HG02642 (cell line): Measurements from ENCODE around the gene OSM.
"Not testable (repeated sequence)": the region's sequence is repeated elsewhere in the genome, so short reads cannot be mapped to it uniquely, and the experiment has no call there.

ENCODE experiments used
- ATAC-seq: cut with Tn5 transposase; IDR thresholded peaks from one replicate; pipeline ENCODE4 v1.9.1; 2021; ENCODE audit warnings: mild to moderate bottlenecking; ENCODE audit not compliant: unreplicated experiment, poor library complexity

The OSM gene

DNA sequence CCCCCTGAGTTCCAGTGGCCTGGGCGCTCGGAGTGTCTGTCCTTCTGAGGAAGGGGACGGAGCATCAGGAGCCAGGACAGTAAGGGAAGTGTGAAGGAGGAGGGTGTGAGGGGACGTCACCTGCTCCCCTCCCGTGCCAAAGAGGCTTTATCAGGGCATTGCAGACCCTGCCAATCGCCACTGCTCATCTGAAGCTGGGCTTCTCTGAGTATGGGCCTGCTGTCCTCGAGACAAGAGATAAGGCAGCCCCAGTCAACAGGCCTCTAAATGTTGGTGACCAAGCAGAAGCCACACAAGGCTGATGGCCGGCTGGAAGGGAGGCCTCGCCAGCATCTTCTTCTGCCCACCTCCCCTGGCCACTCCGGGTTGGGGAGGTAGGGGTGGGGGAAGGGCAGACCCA is 49.9 kb downstream of the OSM start:
- no peak for ATAC-seq

DNA sequence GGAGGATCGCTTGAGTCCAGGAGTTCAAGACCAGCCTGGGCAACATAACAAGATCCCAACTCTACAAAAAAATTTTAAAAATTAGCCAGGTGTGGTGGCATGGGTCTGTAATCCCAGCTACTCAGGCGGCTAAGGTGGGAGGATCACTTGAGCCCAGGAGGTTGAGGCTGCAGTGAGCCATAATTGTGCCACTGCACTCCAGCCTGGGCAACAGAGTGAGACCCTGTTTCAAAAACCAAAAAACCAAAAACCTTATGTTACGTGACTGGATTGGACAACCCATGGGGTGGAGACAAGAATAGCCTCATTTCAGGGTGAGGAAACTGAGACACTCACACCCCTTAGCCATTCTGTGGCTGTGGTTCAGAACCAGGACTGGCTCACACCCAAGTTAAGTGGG is 50.4 kb downstream of the OSM start:
- ATAC-seq: not testable (repeated sequence)

DNA sequence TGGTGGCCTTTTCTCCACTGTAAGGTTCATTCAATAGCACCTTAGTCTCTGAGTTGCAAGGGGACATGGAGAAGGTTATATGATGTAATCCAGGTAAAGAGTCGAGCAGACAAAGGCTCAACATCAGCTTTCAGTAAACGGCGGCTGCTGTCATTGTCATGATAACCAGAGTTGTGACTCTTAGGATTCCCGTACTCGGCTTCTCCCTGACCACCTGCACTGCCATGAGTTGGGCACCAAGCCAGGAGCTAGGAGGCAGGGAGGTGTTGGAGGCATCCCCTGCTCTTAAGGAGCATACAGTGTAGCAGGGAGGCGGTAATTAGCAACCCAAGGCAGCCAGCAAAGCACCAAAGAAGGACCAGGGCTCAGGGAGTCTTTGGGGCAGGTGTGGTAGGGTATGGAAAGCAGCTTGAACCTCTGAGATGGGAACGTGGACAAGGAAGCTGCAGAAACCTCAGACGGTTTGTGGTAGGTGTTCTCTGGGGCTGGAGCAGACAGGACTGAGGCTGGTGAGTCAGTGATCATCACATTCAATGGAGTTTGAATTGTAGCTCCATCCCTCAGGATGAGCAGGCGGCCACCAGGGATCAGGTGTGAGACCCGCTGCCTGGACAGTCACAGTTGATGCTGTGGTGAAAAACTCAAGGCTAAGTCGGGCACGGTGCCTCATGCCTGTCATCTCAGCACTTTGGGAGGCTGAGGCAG is 51.8 kb downstream of the OSM start:
- no peak for ATAC-seq

DNA sequence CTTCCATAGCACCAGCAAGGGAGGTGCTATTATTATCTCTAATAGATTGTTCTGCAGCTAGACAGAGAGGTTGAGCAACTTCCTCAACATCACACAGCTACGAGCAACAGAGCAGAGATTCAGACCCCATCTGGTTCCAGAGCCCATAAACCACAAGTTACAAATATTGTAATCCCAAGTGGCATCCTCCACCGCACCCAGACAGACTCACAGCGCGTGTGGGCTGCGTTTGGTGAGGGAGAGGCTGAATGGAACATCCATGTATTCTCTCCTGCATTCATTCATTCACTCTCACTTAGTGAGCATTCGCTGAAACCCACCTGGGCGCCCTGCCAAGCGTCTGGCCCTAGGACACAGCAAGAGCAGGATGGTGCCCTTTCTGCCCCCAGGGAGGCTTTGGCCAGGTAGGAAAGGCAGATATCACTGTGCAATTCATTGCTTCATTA is 53.6 kb downstream of the OSM start:
- ATAC-seq: no peak
